K562 (cell line): ENCODE measurements around the gene CLASP2.

Source experiments
- CCNT2 ChIP-seq: IDR thresholded peaks from 2 replicates; pipeline ENCODE4 v1.6.1; 2011; ENCODE audit warnings: borderline replicate concordance, low read depth, mild to moderate bottlenecking, moderate library complexity, mixed read lengths, low read length; ENCODE audit not compliant: insufficient read length; ENCODE audit errors: extremely low read depth
- CTCF ChIP-seq, 3 experiments: IDR thresholded peaks in 2 of 3; conservative IDR thresholded peaks in 1 of 3; 2 replicates each; pipeline ENCODE4 v1.5.1; 2011 to 2012; ENCODE audit warnings: low read length in 3 of 3, mild to moderate bottlenecking in 3 of 3, control low read depth in 2 of 3, improper control_type of control experiment in 1 of 3, inconsistent platforms in 1 of 3, low read depth in 1 of 3, mixed read lengths in 1 of 3, moderate library complexity in 1 of 3; ENCODE audit not compliant: insufficient read depth in 2 of 3
- PATZ1 ChIP-seq: fragments of 250-450 bp; sonication (Bioruptor Pico); IDR thresholded peaks from 2 replicates; pipeline ENCODE4 v1.5.0; 2020; ENCODE audit warnings: mild to moderate bottlenecking, borderline replicate concordance
- SMAD1 ChIP-seq: fragments of 150-350 bp; IDR thresholded peaks from 2 replicates; pipeline ENCODE4 v1.6.1; 2014; ENCODE audit warnings: low read length, low read depth; ENCODE audit not compliant: partially characterized antibody
- TCF3 ChIP-seq: sonication (generic); formaldehyde crosslinking; IDR thresholded peaks from 2 replicates; pipeline ENCODE4 v1.4.0; 2020; ENCODE audit warnings: mild to moderate bottlenecking, missing genetic modification reagents
- YY1 ChIP-seq, 3 experiments: IDR thresholded peaks; 2 replicates each; pipeline ENCODE4 v1.6.1; 2011; ENCODE audit warnings: low read length in 2 of 3, mild to moderate bottlenecking in 2 of 3, moderate library complexity in 2 of 3, borderline replicate concordance in 1 of 3, control low read depth in 1 of 3, low read depth in 1 of 3; ENCODE audit not compliant: insufficient read depth in 3 of 3, insufficient replicate concordance in 2 of 3, control insufficient read depth in 1 of 3, insufficient read length in 1 of 3; ENCODE audit errors: extremely low read depth in 1 of 3

- TF ChIP-seq TCF3 (no peak), CCNT2 (no peak), SMAD1 (no peak), CTCF (IDR thresholded peaks at IDR 0.05 in 2 of 3, conservative IDR thresholded peaks at IDR 0.05 in 1 of 3; ENCODE audit: insufficient read depth in 2 of 3, low read depth in 1 of 3, low read length in 3 of 3) (no peak), YY1 (IDR thresholded peaks at IDR 0.05; ENCODE audit: borderline replicate concordance in 1 of 3, control insufficient read depth in 1 of 3, extremely low read depth in 1 of 3, insufficient read depth in 3 of 3, insufficient read length in 1 of 3, insufficient replicate concordance in 2 of 3, low read depth in 1 of 3, low read length in 2 of 3) (no peak), PATZ1 (no peak)
Observed at GRCh38 chr3:33505027-33505426, 213.0 kb downstream of the CLASP2 start.
